ENCODE data around the gene FER1L5.

The FER1L5 gene

DNA sequence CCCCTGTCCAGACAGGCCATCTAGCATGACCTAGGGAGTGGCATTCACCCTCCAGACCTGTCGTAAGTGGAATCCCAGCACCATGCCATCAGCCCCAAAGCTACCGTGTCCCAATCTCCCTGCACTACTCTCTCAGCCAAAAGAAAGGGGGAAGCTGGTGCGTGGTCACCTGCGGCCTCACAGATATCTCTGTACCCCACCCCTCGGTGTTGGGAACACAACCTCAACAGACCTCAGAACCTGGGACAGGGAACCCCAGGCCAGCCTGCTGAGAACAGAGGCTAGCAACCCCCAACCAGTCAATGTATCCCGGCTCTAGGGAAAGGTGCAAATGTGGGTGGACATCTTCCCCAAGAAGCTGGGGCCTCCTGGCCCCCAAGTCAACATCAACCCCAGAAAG is 59.1 kb downstream of the FER1L5 start:
- Histone ChIP-seq H3K9ac (ENCODE audit: low read length) (no peak overlapping the region), H4K91ac (ENCODE audit: low read depth, low read length) (no peak overlapping the region)

DNA sequence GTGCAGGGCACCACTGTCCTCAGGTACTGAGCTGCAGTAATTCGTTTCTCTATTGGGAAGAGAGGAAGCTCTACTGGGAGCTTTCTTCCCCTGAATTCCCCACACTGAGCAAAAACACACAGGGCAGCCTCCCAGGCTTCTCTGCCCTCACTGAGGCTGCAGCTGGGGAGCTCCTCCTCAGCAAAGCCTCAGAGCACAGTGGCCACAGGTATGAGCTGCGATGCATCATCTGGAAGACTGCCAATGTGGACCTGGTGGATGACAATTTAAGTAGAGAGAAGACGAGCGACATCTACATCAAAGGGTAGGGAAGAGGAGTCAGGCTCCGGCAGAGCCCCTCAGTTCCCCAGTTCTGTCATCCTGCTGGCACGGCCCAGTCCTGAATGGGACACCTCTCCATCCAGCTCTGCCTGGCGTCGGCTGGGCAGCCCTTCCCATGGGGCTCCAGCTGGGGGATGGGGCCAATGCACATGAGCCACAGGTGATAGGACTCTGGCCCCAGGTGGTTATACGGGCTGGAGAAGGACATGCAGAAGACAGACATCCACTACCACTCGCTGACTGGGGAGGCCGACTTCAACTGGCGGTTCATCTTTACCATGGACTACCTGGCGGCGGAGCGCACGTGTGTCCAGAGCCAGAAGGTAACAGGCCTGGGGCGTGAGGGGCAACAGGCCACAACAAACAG is 59.7 kb downstream of the FER1L5 start:
- H3K79me1 ChIP-seq (ENCODE audit: low read length) = no peaks in the 10 kb centered on the region
- H4K12ac ChIP-seq (ENCODE audit: low read depth, low read length) = no peak overlapping the region
- H3K14ac ChIP-seq (ENCODE audit: low read length) = no peak overlapping the region
- no peak overlapping the region for H3K4me2 ChIP-seq (ENCODE audit: low read length)
- no peak overlapping the region for H4K8ac ChIP-seq (ENCODE audit: low read depth, low read length)
- H2BK5ac ChIP-seq (ENCODE audit: low read depth, low read length, poor library complexity) = no peak overlapping the region
- no peak overlapping the region for H2BK120ac ChIP-seq (ENCODE audit: insufficient read depth, low read length, poor library complexity)
- H2AFZ ChIP-seq (ENCODE audit: insufficient read depth, low read length, poor library complexity) = no peak overlapping the region
- no peak overlapping the region for H3K23ac ChIP-seq (ENCODE audit: low read length)
- no peak for DNase-seq
- H3K36me3 ChIP-seq (ENCODE audit: control insufficient read depth in 1 of 2, insufficient read depth in 2 of 2, low read length in 2 of 2) = peaks cover 17 to 37% of the 10 kb centered on the region in 2 experiments
- no peaks in the 10 kb centered on the region for H3K27me3 ChIP-seq (ENCODE audit: insufficient read depth, low read length)
- no peak overlapping the region for H2AK5ac ChIP-seq (ENCODE audit: low read length)
- H3K79me2 ChIP-seq (ENCODE audit: control insufficient read depth, insufficient read depth, low read length, poor library complexity) = no peaks in the 10 kb centered on the region
- H3K4me3 ChIP-seq (ENCODE audit: low read depth, low read length) = no peak overlapping the region
- no CpG with 5 or more reads among the region's 17 CpGs for WGBS (ENCODE audit: extremely low coverage, insufficient coverage, insufficient read length)
- H3K27ac ChIP-seq (ENCODE audit: low read depth, low read length) = no peak overlapping the region
- H3K4ac ChIP-seq (ENCODE audit: low read depth, low read length) = no peak overlapping the region
- no peak overlapping the region for H3K9ac ChIP-seq (ENCODE audit: low read length)
- no peak overlapping the region for H3K18ac ChIP-seq (ENCODE audit: low read length)
- H3K4me1 ChIP-seq (ENCODE audit: control insufficient read depth in 1 of 2, insufficient read depth in 2 of 2, low read length in 2 of 2) = no peaks in the 10 kb centered on the region
- no peak overlapping the region for H4K91ac ChIP-seq (ENCODE audit: low read depth, low read length)
- H3K9me3 ChIP-seq (ENCODE audit: insufficient read depth, low read depth, low read length) = no peaks in the 10 kb centered on the region
- H2BK12ac ChIP-seq (ENCODE audit: low read length) = no peak overlapping the region

More for the DNA sequence above, 59.1 kb downstream of the FER1L5 start:
- WGBS (ENCODE audit: extremely low coverage, insufficient coverage, insufficient read length) = no CpG with 5 or more reads among the region's 6 CpGs
- Histone ChIP-seq H3K4ac (ENCODE audit: low read depth, low read length) (no peak overlapping the region), H2AFZ (ENCODE audit: insufficient read depth, low read length, poor library complexity) (no peak overlapping the region), H3K14ac (ENCODE audit: low read length) (no peak overlapping the region), H3K27ac (ENCODE audit: low read depth, low read length) (no peak overlapping the region), H4K12ac (ENCODE audit: low read depth, low read length) (no peak overlapping the region), H3K4me1 (ENCODE audit: control insufficient read depth in 1 of 2, insufficient read depth in 2 of 2, low read length in 2 of 2) (no peaks in the 10 kb centered on the region), H4K8ac (ENCODE audit: low read depth, low read length) (no peak overlapping the region), H3K79me1 (ENCODE audit: low read length) (no peaks in the 10 kb centered on the region), H3K36me3 (ENCODE audit: control insufficient read depth in 1 of 2, insufficient read depth in 2 of 2, low read length in 2 of 2) (peaks cover 12 to 31% of the 10 kb centered on the region in 2 experiments), H3K4me3 (ENCODE audit: low read depth, low read length) (no peak overlapping the region), H3K79me2 (ENCODE audit: control insufficient read depth, insufficient read depth, low read length, poor library complexity) (no peaks in the 10 kb centered on the region), H2AK5ac (ENCODE audit: low read length) (no peak overlapping the region), H3K23ac (ENCODE audit: low read length) (no peak overlapping the region), H3K4me2 (ENCODE audit: low read length) (no peak overlapping the region), H2BK5ac (ENCODE audit: low read depth, low read length, poor library complexity) (no peak overlapping the region), H3K18ac (ENCODE audit: low read length) (no peak overlapping the region), H2BK120ac (ENCODE audit: insufficient read depth, low read length, poor library complexity) (no peak overlapping the region), H3K27me3 (ENCODE audit: insufficient read depth, low read length) (no peaks in the 10 kb centered on the region), H2BK12ac (ENCODE audit: low read length) (no peak overlapping the region), H3K9me3 (ENCODE audit: insufficient read depth, low read depth, low read length) (no peaks in the 10 kb centered on the region)
- DNase-seq = no peak

DNA sequence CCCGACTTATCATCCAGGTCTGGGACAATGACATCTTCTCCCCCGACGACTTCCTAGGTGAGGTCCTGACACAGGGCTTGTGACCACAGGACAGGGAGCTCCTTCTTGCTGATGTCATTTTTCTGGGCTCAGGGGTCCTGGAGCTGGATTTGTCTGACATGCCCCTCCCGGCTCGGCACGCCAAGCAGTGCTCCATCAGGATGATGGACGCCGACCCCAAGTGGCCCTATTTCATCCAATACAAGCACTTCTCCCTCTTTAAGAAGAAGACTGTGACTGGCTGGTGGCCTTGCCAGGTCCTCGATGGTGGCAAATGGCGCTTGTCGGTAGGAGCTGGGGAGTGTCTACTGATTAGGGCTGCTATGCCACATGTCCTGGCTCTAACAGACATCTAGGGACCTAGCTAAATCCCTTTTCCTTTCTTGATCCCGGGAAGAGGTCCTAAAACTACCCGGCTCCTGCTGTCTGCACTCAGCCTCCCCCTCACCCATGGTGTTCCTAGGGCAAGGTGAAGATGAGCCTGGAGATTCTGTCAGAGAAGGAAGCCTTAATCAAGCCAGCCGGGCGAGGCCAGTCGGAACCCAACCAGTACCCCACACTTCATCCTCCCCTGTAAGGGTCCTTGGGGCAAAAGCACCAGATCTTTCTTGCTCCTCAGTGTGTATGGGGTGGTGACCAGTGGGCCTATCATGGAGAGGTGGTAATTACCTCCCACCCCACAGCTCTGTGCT is 60.6 kb downstream of the FER1L5 start:
- Histone ChIP-seq H3K36me3 (ENCODE audit: control insufficient read depth in 1 of 2, insufficient read depth in 2 of 2, low read length in 2 of 2) (peaks cover 23 to 41% of the 10 kb centered on the region in 2 experiments), H3K79me2 (ENCODE audit: control insufficient read depth, insufficient read depth, low read length, poor library complexity) (no peaks in the 10 kb centered on the region), H3K9ac (ENCODE audit: low read length) (no peak overlapping the region), H3K4me1 (ENCODE audit: control insufficient read depth in 1 of 2, insufficient read depth in 2 of 2, low read length in 2 of 2) (no peaks in the 10 kb centered on the region), H2AFZ (ENCODE audit: insufficient read depth, low read length, poor library complexity) (no peak overlapping the region), H3K18ac (ENCODE audit: low read length) (no peak overlapping the region), H3K14ac (ENCODE audit: low read length) (no peak overlapping the region), H3K9me3 (ENCODE audit: insufficient read depth, low read depth, low read length) (no peaks in the 10 kb centered on the region), H3K4ac (ENCODE audit: low read depth, low read length) (no peak overlapping the region), H4K8ac (ENCODE audit: low read depth, low read length) (no peak overlapping the region), H2BK12ac (ENCODE audit: low read length) (no peak overlapping the region), H3K4me3 (ENCODE audit: low read depth, low read length) (no peak overlapping the region), H4K12ac (ENCODE audit: low read depth, low read length) (no peak overlapping the region), H3K79me1 (ENCODE audit: low read length) (no peaks in the 10 kb centered on the region), H3K23ac (ENCODE audit: low read length) (no peak overlapping the region), H3K27me3 (ENCODE audit: insufficient read depth, low read length) (no peaks in the 10 kb centered on the region), H2BK5ac (ENCODE audit: low read depth, low read length, poor library complexity) (no peak overlapping the region), H4K91ac (ENCODE audit: low read depth, low read length) (no peak overlapping the region), H3K4me2 (ENCODE audit: low read length) (no peak overlapping the region), H2AK5ac (ENCODE audit: low read length) (no peak overlapping the region), H3K27ac (ENCODE audit: low read depth, low read length) (no peak overlapping the region), H2BK120ac (ENCODE audit: insufficient read depth, low read length, poor library complexity) (no peak overlapping the region)
- WGBS (ENCODE audit: extremely low coverage, insufficient coverage, insufficient read length) = no CpG with 5 or more reads among the region's 16 CpGs
- DNase-seq = no peak

DNA sequence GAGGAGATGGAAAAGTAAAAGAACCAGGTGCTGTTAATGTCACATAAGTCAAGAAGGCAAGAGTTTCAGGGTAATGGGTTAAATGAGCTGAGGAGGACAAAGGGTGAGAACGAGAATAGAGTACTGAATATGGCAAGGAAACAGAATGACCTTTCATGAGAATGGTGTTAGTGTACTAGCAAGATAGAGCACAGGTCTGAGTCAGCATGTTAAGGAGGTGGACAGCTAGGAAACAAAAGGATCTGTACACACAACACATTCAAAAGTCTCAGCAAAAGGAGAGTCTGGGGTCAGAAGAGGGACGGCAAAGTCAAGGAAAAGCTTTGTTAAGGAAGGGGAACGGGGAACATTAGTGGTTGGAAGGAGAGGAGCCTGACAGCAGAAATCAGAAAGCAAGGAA is 68.4 kb downstream of the FER1L5 start:
- no CpG with 5 or more reads among the region's 3 CpGs for WGBS (ENCODE audit: extremely low coverage, insufficient coverage, insufficient read length)
- H4K91ac ChIP-seq (ENCODE audit: low read depth, low read length) = no peak overlapping the region
- no peak overlapping the region for H4K12ac ChIP-seq (ENCODE audit: low read depth, low read length)
- no peak overlapping the region for H3K4me3 ChIP-seq (ENCODE audit: low read depth, low read length)
- no peaks in the 10 kb centered on the region for H3K79me1 ChIP-seq (ENCODE audit: low read length)
- no peak overlapping the region for H3K4ac ChIP-seq (ENCODE audit: low read depth, low read length)
- H3K18ac ChIP-seq (ENCODE audit: low read length) = no peak overlapping the region
- H3K14ac ChIP-seq (ENCODE audit: low read length) = no peak overlapping the region
- no peak overlapping the region for H3K4me2 ChIP-seq (ENCODE audit: low read length)
- peaks cover 29 to 46% of the 10 kb centered on the region in 2 experiments for H3K36me3 ChIP-seq (ENCODE audit: control insufficient read depth in 1 of 2, insufficient read depth in 2 of 2, low read length in 2 of 2)
- H2BK120ac ChIP-seq (ENCODE audit: insufficient read depth, low read length, poor library complexity) = no peak overlapping the region
- H3K9me3 ChIP-seq (ENCODE audit: insufficient read depth, low read depth, low read length) = peaks cover 2% of the 10 kb centered on the region
- H2BK5ac ChIP-seq (ENCODE audit: low read depth, low read length, poor library complexity) = no peak overlapping the region
- no peak overlapping the region for H2AK5ac ChIP-seq (ENCODE audit: low read length)
- no peaks in the 10 kb centered on the region for H3K4me1 ChIP-seq (ENCODE audit: control insufficient read depth in 1 of 2, insufficient read depth in 2 of 2, low read length in 2 of 2)
- no peaks in the 10 kb centered on the region for H3K79me2 ChIP-seq (ENCODE audit: control insufficient read depth, insufficient read depth, low read length, poor library complexity)
- H3K9ac ChIP-seq (ENCODE audit: low read length) = no peak overlapping the region
- H3K23ac ChIP-seq (ENCODE audit: low read length) = no peak overlapping the region
- no peak overlapping the region for H2AFZ ChIP-seq (ENCODE audit: insufficient read depth, low read length, poor library complexity)
- no peak for DNase-seq
- H2BK12ac ChIP-seq (ENCODE audit: low read length) = no peak overlapping the region
- no peak overlapping the region for H3K27ac ChIP-seq (ENCODE audit: low read depth, low read length)
- H3K27me3 ChIP-seq (ENCODE audit: insufficient read depth, low read length) = no peaks in the 10 kb centered on the region
- H4K8ac ChIP-seq (ENCODE audit: low read depth, low read length) = no peak overlapping the region

Data from trophoblast cell (in vitro differentiated cells and primary cell).